GM19455 (cell line): ENCODE data around the gene PPP1R3C.

Source experiments
- ATAC-seq: cut with Tn5 transposase; IDR thresholded peaks from one replicate; pipeline ENCODE4 v1.9.1; 2021; ENCODE audit not compliant: unreplicated experiment

The PPP1R3C gene

GRCh38 chr10:91629715-91630549 is 2.9 kb downstream of the PPP1R3C start:
- ATAC-seq = no peak

GRCh38 chr10:91628383-91628782 is 4.5 kb downstream of the PPP1R3C start:
- ATAC-seq = no peak

- ATAC-seq = no peak
These were observed 5.3 kb downstream of the PPP1R3C start for GRCh38 chr10:91627344-91628102.

DNA sequence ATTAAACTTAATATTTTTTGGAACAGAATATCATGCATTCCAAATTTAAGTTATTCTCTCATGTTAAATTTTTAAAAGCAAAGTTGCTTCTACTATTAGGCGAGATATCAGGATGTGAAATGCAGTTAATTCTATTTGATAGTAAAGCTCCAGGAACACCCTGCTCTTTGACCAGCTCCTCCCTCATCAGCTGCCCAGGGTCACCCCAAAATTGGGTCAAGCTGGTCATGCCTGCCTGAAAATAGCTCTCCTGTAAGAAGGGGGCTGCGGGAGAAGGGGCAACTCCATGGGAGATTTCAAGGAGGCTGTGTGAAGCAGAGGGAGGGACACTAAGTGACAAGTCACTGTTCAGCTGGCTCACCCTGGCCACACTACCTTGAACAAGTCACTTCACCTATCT is 5.9 kb downstream of the PPP1R3C start:
- no peak for ATAC-seq

- ATAC-seq = no peak
These were observed 8.2 kb downstream of the PPP1R3C start for GRCh38 chr10:91624633-91625032.

- ATAC-seq = no peak
These were observed 10.3 kb downstream of the PPP1R3C start for GRCh38 chr10:91622601-91623000.

- ATAC-seq = no peak
These were observed 11.3 kb downstream of the PPP1R3C start for GRCh38 chr10:91621483-91622113.

DNA sequence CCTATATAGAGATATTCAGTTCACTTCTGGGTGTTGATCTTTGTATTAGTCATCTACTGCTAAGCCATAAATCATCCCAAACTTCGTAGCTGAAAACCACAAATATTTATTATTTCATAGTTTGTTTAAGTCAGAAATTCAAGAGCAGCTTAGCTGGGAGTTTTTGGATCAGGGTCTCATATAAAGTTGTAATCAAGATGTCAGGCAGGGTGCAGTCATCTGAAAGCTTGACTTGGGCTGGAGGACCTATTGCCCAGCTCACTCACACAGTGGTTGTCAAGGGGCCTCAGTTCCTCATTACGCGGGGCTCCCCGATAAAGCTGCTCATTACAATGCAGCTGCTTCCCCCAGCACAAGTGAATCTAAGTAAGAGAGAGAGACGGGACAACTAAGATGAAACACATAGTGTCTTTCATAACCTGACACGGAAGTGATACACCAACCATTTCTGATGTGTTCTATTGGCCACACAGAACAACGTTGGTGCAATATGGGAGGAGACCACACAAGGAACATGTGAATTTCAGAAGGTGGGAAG is 15.7 kb downstream of the PPP1R3C start:
- ATAC-seq = no peak

GRCh38 chr10:91616137-91616536 is 16.7 kb downstream of the PPP1R3C start:
- no peak for ATAC-seq

GRCh38 chr10:91614225-91614624 is 18.6 kb downstream of the PPP1R3C start:
- ATAC-seq = no peak

DNA sequence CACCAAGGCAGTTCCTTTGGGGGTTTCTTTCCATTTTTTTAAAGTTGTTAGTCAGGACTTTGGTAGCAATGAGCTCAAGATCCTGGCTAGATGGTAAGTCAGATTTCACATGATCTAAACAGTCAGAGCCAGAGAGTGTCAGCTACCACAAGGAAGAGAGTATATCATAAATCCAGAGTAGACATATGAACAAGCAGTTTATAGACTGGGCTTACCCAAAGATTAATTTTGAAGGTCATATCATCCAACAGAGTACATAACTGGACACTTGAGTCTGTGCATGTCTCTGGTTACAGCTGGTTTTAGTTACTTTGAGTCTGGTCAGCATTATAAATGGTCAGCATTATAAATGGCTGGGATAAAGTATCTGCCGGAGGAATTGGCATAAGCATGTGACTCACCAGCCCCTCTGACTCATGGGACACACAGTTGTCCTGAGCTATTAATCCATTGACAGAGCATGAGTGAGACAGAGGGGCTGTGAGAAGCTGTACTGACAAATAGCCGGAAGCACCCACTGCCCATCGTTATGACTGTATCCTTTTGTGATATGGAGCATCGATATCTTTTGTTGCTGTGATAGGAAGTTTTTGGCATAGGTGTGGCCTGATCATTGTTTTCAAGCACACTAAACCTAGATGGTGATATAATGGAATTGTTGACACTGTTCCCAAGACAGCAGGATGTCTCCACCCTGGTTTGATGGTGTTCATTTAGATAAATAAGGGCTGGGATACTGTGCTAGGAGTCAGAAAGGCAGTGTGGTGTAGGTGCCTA is 19.3 kb downstream of the PPP1R3C start:
- no peak for ATAC-seq

DNA sequence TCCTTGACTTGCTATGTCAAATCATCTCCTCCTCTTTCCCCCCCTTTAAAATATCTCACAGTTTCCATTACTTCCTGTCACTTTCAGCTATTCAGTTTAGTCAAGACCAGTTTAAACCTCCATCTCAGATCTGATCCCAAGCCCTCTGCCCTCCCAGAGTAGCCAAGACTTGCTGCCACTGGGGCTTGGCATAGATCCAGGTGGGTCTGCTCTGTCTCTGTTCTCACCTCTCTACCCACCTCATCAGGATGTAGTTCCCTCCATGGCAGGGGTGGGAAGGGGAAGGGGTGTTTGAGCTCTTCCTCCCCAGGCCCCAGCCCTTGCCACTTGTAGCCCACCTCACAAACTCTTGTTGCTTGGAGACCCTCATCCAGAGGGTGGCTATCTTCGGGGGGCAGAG is 22.0 kb downstream of the PPP1R3C start:
- no peak for ATAC-seq

DNA sequence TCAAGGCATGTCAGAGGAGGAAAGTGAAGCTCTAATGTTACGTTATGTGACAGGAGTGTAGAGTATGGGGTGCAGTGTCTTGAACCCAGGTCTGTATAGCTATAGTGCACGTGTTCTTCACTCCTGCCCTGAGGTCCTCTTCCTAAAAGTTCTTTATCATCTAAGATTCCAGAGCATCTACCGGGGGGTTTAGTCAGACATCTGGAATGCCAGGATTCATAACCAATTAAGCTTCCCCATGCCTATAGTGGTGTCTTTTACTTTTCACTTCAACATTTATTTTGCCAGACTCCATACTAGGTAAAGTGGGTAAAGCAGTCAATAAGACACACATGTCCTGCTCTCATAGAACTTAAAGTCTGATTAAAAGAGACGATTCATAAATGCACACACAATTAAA is 22.4 kb downstream of the PPP1R3C start:
- no peak for ATAC-seq

GRCh38 chr10:91607646-91608403 is 25.0 kb downstream of the PPP1R3C start:
- no peak for ATAC-seq

GRCh38 chr10:91605968-91606367 is 26.9 kb downstream of the PPP1R3C start:
- ATAC-seq = no peak

DNA sequence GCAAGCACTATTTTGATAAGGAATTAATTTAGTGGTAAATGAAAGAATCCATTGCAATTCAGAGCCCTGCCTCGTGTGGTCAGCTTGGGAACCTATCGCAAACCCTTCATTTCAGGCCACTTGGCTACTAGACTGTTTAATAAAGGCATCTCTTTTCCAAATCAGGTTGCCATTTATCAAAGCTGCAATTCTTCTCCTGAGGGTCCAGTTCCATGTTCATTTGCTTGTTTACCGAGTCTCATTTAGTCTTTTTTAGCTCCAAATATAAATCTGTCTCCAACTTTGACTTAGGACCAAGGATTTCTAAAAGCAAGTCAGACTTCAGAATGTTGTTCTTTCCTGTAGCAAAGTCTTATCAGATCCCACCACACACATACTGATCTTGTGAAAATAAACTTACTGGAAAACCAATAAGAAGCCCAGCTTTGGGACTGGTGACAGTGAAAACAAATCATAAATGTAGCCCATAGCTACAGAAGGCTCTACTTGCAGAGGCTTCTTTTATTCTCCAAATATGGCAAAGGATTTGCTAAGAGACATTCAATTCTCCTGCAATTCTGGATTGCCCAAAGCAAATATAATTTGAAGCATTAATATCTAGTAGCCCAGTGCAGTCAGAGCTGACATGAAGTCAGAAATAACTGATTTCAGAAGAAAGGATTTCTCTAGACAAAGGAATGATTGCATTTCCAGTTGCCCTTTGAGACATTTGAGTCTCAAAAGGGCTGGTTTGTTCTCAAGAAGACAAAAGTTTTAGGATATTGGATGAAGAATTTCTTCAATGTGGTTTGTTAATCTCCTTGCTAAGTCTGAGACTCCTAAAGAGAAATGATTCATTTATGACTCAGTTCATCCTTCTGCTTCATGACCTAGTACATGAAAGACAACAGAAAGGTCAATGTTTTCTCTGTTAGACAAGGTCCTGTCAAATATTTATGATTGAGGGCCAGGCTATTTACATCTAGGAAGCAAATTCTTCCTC is 28.0 kb downstream of the PPP1R3C start:
- no peak for ATAC-seq

DNA sequence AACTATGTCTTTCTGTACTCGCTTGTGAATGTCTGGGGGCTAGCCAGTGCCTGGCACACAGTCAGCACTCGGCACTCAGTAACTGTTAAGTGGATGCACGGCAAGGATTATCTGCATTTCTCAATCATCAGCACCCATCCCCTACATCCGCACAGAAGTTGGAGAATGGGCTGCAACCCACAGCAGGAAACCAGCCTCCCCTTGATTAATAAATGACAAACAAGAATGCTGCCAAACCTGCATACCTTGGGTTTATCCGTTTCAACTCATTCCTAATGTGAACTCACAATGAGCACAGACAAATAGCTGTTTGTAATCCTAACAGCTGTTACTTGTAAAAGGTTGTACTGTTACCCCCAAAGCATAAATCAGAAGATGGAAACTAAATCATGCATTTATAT is 28.9 kb downstream of the PPP1R3C start:
- no peak for ATAC-seq

DNA sequence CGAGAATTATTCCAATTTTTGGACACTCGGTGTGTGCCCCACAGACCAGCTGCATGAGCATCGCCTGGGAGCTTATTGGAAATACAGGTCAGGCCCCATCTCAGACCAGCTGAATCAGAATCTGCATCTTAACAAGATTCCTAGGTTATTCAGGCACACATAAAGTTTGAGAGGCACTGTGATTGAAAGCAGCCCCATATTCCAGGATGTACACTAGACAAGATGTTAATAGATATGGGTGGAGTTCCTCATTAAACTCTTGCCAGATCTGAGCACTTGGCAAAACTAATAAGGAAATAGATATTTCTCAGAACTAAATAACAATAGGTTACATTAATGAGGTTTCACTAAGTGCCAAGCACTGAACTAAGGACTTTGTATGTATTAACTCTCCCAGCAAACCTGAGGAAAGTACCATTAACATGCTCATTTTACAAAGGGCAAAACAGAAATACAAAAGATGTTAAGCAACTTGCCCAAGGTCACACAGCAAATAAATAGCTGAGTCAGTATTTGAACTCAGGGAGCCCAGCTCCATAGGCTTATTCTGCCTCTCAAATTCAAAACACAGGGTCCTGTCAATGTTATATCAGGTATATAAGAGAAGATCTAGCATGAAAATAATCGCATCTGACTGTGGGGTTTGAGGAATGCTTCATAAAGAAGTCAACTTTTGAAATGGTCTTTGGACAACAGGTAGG is 29.9 kb downstream of the PPP1R3C start:
- no peak for ATAC-seq
